ENCODE results near the gene NAV1.
"Not testable (repeated sequence)": the region's sequence is repeated elsewhere in the genome, so short reads cannot be mapped to it uniquely, and the experiment has no call there.

NAV1 gene

DNA sequence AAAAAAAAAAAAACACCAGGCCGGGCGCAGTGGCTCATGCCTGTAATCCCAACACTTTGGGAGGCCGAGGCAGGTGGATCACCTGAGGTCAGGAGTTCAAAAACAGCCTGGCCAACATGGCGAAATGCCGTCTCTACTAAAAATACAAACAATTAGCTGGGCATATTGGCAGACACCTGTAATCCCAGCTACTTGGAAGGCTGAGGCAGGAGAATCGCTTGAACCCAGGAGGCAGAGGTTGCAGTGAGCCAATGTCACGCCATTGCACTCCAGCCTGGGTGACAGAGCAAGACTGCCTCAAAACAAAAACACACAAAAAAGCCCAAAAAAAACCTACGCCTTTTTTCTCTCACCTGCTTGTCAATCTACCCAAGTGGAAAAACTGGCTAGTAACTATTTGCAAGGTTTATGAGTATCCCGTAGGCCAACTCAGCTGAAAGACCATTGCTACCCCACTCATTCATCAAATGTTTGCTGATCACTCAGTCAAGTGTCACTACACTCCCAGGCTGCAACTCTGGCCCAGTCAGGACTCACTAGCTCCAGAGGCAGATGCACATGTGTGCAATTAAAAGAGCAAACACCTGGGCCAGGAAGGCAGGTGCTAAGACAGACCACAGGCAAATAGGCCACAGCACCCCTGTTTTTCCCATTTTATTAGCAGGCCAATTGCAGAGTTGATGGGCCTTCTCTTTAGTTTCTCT lies 34.0 kb upstream of the NAV1 start:
- DNase-seq, result peak; percentile 10 to 88 (median 82)

- peak in 2 of 3 experiments; percentile 82 to 88 for DNase-seq
Observed at GRCh38 chr1:201505503-201505890, 33.4 kb upstream of the NAV1 start.

DNA sequence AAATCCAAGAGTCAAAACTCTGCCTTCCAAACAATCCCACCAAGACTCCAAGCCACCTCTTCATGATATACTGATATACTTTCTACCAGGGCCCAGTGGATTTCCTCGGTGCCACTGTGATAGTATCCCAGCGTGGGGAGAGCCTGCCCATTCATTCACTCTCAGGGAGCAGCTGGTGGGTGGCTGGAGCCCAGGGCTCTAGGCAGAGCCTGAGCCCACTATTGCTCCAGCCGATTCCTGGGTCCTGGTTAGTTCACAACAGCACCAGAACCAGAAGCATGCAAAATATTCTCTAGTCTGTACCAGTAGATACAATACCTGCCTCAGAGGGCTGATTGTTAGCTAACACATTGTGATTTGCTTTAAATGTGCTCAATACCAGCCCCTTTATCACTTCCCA lies 32.8 kb upstream of the NAV1 start:
- DNase-seq, result peak in 1 of 3 experiments; percentile 66

GRCh38 chr1:201506557-201507359 lies 32.2 kb upstream of the NAV1 start, which contains the start of gene CSRP1:
CSRP1 (minus strand) TSS chr1:201507123; CDS start chr1:201496303, 10,820 bp downstream.
- DNase-seq, result peak; percentile 53 to 90 (median 88)

DNA sequence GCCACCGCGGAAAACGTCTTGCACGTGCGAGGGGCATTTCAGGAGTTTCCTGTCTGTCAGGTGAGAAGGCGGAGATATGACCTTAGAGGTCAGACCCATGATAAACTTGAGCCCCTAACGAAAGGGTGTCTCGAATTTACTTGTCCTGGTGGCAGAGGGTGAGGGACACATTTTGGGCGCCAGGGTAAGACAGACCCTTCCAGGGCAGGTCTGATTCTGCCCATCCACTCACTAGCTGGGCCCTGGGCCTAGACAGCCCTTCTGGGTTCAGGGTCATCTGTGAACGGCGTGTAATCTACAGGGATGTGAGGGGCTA lies 31.6 kb upstream of the NAV1 start:
- DNase-seq, result no peak

GRCh38 chr1:201508809-201509208 lies 30.1 kb upstream of the NAV1 start:
- no peak for DNase-seq

- DNase-seq, result no peak
Observed at GRCh38 chr1:201509601-201510374, 29.1 kb upstream of the NAV1 start.

- DNase-seq, result no peak
Observed at GRCh38 chr1:201510734-201511133, 28.2 kb upstream of the NAV1 start.

GRCh38 chr1:201511396-201511940 lies 27.5 kb upstream of the NAV1 start:
- DNase-seq, result no peak

- DNase-seq, result peak in 1 of 3 experiments; percentile 27
Observed at GRCh38 chr1:201511941-201512539, 26.9 kb upstream of the NAV1 start.

GRCh38 chr1:201513498-201514243 lies 25.3 kb upstream of the NAV1 start:
- no peak for DNase-seq

GRCh38 chr1:201514466-201514865 lies 24.5 kb upstream of the NAV1 start:
- no peak for DNase-seq

- no peak for DNase-seq
Observed at GRCh38 chr1:201515062-201515750, 23.7 kb upstream of the NAV1 start.

DNA sequence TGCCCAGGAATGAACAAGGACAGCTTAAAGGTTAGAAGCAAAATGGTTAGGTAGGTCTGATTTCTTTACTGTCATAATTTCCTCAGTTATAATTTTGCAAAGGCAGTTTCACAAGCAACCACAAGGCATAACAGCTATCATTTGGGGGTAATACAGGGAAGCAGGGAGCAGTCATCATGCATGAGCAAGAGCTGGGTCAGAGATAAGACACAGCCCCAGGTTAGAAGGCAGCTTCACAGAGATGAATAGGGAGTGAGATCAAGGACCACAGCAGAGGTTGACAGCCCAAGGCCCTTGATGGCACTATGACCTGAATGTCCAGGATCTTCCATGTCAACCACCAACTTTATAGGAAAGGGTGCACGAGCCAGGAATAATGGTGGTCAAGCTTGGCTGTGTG lies 23.0 kb upstream of the NAV1 start:
- no peak for DNase-seq

DNA sequence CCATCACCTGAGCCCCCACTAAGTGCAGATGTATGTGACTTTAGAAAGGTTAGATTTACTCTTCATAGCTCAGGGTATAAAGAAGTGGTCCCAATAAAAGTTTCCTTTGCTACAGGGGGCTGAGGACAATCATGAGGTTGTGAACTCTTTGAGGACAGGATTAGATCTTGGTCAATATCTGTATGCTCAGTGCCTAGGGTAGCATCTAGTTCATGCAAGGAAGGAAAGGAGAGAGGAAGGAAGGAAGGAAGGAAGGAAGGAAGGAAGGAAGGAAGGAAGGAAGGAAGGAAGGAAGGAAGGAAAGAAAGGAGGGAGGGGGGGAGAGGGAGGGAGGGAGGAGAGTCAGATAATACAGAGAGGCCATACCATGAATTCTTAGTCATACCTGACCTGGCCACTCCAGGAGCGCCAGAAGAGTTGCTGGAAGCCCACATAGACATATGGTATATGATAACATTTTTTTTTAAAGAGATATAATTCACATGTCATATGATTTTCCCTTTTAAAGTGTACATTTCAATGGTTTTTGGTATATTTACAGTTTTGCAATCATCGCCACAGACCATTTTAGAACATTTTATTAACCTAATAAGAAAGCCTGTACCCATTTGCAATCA lies 22.3 kb upstream of the NAV1 start:
- DNase-seq, result no peak

- DNase-seq, result no peak
Observed at GRCh38 chr1:201517631-201518030, 21.3 kb upstream of the NAV1 start.

GRCh38 chr1:201518071-201518470 lies 20.9 kb upstream of the NAV1 start:
- no peak for DNase-seq

- DNase-seq, result not testable (repeated sequence)
Observed at GRCh38 chr1:201520046-201520575, 18.8 kb upstream of the NAV1 start.

- DNase-seq, result no peak
Observed at GRCh38 chr1:201525193-201525778, 13.6 kb upstream of the NAV1 start.

DNA sequence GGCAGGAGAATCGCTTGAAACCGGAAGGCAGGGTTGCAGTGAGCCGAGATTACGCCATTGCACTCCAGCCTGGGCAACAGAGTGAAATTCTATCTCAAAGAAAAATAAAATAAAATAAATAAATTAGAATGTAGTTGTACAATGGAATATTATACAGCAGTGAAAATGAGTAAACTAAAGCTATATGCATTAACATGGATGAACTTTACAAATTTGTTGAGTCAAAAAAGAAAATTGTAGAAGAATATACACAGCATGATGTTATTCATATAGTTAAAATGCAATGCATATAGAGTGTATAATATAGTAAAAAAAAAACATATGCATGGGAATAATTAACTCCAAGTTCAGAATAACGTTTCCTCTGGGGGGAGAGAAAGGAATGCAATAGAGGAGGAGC lies 11.0 kb upstream of the NAV1 start:
- DNase-seq, result no peak

All from NCI-H1417 (cell line).